IMR-90 (cell line): Measurements from ENCODE around the gene PITPNC1.

Source experiments
- BHLHE40 ChIP-seq: fragments of 150-350 bp; IDR thresholded peaks from 2 replicates; pipeline ENCODE4 v1.6.1; 2016; ENCODE audit warnings: mild to moderate bottlenecking, low read depth, low read length
- CEBPB ChIP-seq: IDR thresholded peaks from 2 replicates; pipeline ENCODE4 v1.6.1; 2012; ENCODE audit warnings: low read depth, low read length, improper control_type of control experiment
- MAFK ChIP-seq: IDR thresholded peaks from 2 replicates; pipeline ENCODE4 v1.6.1; 2012; ENCODE audit warnings: low read depth, low read length, improper control_type of control experiment
- POLR2A ChIP-seq: IDR thresholded peaks from 2 replicates; pipeline ENCODE4 v1.6.1; 2012; ENCODE audit warnings: mild to moderate bottlenecking, low read depth, low read length
- TF ChIP-seq, protein P1 (sequence below): conservative IDR thresholded peaks from 2 replicates; pipeline ENCODE4 v1.5.1; 2012; ENCODE audit warnings: mild to moderate bottlenecking, low read depth, low read length, improper control_type of control experiment

DNA sequence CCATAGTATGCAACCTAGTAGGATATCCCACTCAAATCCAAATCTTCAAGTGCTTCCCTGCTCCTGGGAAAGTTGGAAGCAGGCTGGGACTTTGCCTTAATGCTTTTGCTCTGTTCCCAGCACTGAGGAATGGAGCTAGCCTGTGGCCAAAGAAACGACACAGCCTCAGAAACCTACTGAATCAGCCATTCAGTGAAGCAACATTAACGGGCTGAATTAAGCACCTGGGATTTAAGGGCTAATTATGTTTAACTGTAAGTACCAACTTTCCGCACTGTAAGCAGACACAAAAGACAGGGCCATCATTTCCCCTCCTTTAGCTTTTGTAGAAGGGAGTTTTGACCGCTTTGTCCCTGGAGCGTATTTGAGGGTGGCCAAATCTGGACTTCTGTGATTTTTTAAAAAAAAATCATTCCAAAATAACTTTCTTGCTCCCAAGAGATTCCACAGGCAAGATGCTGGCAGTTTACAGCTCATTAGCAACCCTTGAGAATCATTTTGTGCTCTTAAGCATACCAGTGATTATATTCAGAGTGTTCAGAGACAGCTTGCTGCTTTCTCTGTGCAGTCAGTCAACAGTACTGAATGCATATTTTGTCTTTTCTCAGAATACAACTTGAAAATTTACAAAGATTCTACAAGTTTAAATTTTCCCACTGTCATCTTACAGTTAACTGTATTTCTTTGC lies 323.1 kb downstream of the PITPNC1 start:
- TF ChIP-seq, protein P1, sequence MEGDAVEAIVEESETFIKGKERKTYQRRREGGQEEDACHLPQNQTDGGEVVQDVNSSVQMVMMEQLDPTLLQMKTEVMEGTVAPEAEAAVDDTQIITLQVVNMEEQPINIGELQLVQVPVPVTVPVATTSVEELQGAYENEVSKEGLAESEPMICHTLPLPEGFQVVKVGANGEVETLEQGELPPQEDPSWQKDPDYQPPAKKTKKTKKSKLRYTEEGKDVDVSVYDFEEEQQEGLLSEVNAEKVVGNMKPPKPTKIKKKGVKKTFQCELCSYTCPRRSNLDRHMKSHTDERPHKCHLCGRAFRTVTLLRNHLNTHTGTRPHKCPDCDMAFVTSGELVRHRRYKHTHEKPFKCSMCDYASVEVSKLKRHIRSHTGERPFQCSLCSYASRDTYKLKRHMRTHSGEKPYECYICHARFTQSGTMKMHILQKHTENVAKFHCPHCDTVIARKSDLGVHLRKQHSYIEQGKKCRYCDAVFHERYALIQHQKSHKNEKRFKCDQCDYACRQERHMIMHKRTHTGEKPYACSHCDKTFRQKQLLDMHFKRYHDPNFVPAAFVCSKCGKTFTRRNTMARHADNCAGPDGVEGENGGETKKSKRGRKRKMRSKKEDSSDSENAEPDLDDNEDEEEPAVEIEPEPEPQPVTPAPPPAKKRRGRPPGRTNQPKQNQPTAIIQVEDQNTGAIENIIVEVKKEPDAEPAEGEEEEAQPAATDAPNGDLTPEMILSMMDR, result no peak
- TF ChIP-seq BHLHE40 (no peak), POLR2A (no peak), MAFK (no peak), CEBPB (no peak)
